Measurements from ENCODE around the gene PJA2. TPM values are rescaled to one million over a fixed set of nuclear protein-coding genes. Genes with fewer than 3 reads are reported as not detected.
A peak's percentile ranks its signal among the peaks of the same experiment; 100 is the strongest.

PJA2 gene
- total RNA-seq, 1 donor = 101 TPM

DNA sequence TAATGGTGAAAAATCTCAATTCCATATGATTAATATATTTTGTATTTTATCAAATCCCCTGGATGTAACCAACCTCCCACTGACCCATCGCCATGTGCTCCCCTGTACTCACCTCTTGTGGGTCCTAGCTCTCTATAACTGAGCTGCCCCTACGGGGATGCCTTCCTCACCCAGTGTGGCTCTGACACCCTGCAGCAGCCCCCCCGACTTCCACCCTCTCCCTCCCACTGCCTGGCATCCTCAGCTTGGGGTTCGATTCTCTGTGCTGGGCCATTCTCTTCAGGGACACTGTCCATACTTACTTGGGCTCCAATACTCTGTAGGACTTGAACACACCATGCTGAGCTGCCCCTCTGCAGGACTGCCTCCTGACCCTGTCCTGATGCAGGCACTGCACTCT lies 87.1 kb downstream of the PJA2 start:
- H3K79me2 ChIP-seq (ENCODE audit: insufficient read depth, low read length) = no peaks in the 10 kb centered on the region
- peaks cover 2% of the 10 kb centered on the region for H3K4me1 ChIP-seq (ENCODE audit: insufficient read depth, low read length)
- no peak overlapping the region for H3K4me2 ChIP-seq (ENCODE audit: insufficient read depth, low read length)
- H3K9me3 ChIP-seq (ENCODE audit: low read depth, low read length) = no peaks in the 10 kb centered on the region
- DNase-seq (ENCODE audit: insufficient read length, low spot score, missing footprints) = no peak
- no peaks in the 10 kb centered on the region for H3K27me3 ChIP-seq (ENCODE audit: insufficient read depth, low read length)
- TF ChIP-seq, protein P1, sequence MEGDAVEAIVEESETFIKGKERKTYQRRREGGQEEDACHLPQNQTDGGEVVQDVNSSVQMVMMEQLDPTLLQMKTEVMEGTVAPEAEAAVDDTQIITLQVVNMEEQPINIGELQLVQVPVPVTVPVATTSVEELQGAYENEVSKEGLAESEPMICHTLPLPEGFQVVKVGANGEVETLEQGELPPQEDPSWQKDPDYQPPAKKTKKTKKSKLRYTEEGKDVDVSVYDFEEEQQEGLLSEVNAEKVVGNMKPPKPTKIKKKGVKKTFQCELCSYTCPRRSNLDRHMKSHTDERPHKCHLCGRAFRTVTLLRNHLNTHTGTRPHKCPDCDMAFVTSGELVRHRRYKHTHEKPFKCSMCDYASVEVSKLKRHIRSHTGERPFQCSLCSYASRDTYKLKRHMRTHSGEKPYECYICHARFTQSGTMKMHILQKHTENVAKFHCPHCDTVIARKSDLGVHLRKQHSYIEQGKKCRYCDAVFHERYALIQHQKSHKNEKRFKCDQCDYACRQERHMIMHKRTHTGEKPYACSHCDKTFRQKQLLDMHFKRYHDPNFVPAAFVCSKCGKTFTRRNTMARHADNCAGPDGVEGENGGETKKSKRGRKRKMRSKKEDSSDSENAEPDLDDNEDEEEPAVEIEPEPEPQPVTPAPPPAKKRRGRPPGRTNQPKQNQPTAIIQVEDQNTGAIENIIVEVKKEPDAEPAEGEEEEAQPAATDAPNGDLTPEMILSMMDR (IDR thresholded peaks at IDR 0.05; ENCODE audit: extremely low read depth, low read depth, low read length) = no peak
- H3K36me3 ChIP-seq (ENCODE audit: insufficient read depth, low read length) = no peaks in the 10 kb centered on the region
- no peak overlapping the region for H2AFZ ChIP-seq (ENCODE audit: low read length)
- H3K4me3 ChIP-seq (ENCODE audit: insufficient read depth, low read length) = no peak overlapping the region
- H4K20me1 ChIP-seq (ENCODE audit: insufficient read depth, low read length) = no peaks in the 10 kb centered on the region
- no peak overlapping the region for H3K27ac ChIP-seq (ENCODE audit: low read depth, low read length)

DNA sequence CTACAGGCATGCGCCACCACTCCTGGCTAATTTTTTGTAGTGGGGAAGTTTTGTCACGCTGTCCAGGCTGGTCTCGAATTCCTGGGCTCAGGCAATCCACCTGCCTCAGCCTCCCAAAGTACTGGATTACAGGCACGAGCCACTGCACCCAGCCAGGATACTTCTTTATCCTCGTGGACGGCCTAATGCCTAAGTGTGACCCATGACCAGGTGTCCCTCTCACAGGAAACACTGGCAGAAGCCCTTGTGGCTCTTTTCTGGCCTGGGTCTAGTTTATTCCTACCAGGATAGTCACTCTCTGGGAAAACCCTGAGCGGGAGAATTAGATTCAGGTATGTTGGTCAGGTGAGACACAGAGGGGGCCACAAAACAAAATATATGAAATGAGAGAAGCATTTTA lies 90.4 kb downstream of the PJA2 start:
- Histone ChIP-seq H2AFZ (ENCODE audit: low read length) (no peak overlapping the region), H3K4me1 (ENCODE audit: insufficient read depth, low read length) (peaks cover 2% of the 10 kb centered on the region), H3K4me2 (ENCODE audit: insufficient read depth, low read length) (no peak overlapping the region), H3K4me3 (ENCODE audit: insufficient read depth, low read length) (no peak overlapping the region), H4K20me1 (ENCODE audit: insufficient read depth, low read length) (no peaks in the 10 kb centered on the region), H3K79me2 (ENCODE audit: insufficient read depth, low read length) (no peaks in the 10 kb centered on the region), H3K27ac (ENCODE audit: low read depth, low read length) (no peak overlapping the region), H3K27me3 (ENCODE audit: insufficient read depth, low read length) (no peaks in the 10 kb centered on the region), H3K36me3 (ENCODE audit: insufficient read depth, low read length) (no peaks in the 10 kb centered on the region), H3K9me3 (ENCODE audit: low read depth, low read length) (no peaks in the 10 kb centered on the region)
- no peak for DNase-seq (ENCODE audit: insufficient read length, low spot score, missing footprints)
- TF ChIP-seq, protein P1 (IDR thresholded peaks at IDR 0.05; ENCODE audit: extremely low read depth, low read depth, low read length) = no peak

DNA sequence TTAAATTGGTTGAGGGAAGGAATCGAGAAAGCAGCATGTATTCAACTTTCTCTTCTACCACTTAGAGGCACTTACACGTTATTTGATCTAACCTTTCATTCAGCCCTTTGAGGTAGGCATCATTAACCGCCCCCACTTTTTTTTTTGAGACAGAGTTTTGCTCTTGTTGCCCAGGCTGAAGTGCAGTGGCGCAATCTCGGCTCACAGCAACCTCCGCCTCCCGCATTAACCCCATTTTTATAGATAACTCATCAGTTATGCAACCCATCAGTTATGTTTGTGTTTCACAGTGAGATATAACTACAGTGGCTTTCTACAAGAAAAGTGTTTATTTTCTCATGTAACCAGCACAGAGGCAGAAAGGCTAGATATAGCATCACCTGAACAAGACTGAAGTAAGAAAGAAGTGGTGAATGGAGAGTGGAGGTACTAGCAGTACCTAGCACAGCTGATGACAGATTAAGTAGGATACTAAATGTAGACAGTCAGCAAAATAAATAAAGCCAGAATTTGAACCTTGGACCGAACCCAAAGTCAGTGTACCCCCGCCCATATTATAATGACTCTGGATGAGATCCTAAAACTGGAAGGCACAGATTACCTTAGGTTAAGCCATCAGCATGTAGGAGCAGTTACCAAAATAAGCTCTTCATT lies 91.2 kb downstream of the PJA2 start:
- DNase-seq (ENCODE audit: insufficient read length, low spot score, missing footprints) = no peak

DNA sequence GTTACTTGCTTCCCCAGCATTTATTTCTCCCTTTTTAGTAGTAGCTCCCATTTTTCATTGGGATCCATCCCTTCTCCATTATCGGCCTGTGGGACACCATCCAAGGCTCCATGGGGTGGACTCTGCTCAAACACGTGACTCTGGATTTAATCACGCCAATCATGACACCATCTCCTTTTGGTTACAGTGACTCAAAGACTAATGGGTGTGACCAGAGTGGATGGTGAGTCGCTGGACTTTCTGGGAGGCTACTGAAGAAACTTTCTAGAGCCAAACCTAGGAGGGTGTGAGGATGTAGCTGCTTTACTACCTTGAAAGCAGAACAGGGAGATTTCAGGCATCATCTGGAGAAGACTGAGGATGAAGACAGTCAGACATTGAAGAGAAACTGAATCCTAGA lies 93.1 kb downstream of the PJA2 start:
- peaks cover 2% of the 10 kb centered on the region for H3K4me1 ChIP-seq (ENCODE audit: insufficient read depth, low read length)
- H3K4me2 ChIP-seq (ENCODE audit: insufficient read depth, low read length) = peak overlapping the region; percentile 17
- no peak overlapping the region for H3K4me3 ChIP-seq (ENCODE audit: insufficient read depth, low read length)
- no peaks in the 10 kb centered on the region for H3K27me3 ChIP-seq (ENCODE audit: insufficient read depth, low read length)
- no peaks in the 10 kb centered on the region for H3K79me2 ChIP-seq (ENCODE audit: insufficient read depth, low read length)
- H3K36me3 ChIP-seq (ENCODE audit: insufficient read depth, low read length) = no peaks in the 10 kb centered on the region
- no peak overlapping the region for H2AFZ ChIP-seq (ENCODE audit: low read length)
- H3K9me3 ChIP-seq (ENCODE audit: low read depth, low read length) = no peaks in the 10 kb centered on the region
- TF ChIP-seq, protein P1 (IDR thresholded peaks at IDR 0.05; ENCODE audit: extremely low read depth, low read depth, low read length) = no peak
- H3K27ac ChIP-seq (ENCODE audit: low read depth, low read length) = no peak overlapping the region
- no peaks in the 10 kb centered on the region for H4K20me1 ChIP-seq (ENCODE audit: insufficient read depth, low read length)
- peak; percentile 52 for DNase-seq (ENCODE audit: insufficient read length, low spot score, missing footprints)

More for the DNA sequence above, 91.2 kb downstream of the PJA2 start:
- H3K27me3 ChIP-seq (ENCODE audit: insufficient read depth, low read length) = no peaks in the 10 kb centered on the region
- TF ChIP-seq, protein P1 (IDR thresholded peaks at IDR 0.05; ENCODE audit: extremely low read depth, low read depth, low read length) = no peak
- H3K36me3 ChIP-seq (ENCODE audit: insufficient read depth, low read length) = no peaks in the 10 kb centered on the region
- H3K4me2 ChIP-seq (ENCODE audit: insufficient read depth, low read length) = no peak overlapping the region
- no peaks in the 10 kb centered on the region for H3K9me3 ChIP-seq (ENCODE audit: low read depth, low read length)
- H3K4me3 ChIP-seq (ENCODE audit: insufficient read depth, low read length) = no peak overlapping the region
- H2AFZ ChIP-seq (ENCODE audit: low read length) = no peak overlapping the region
- no peaks in the 10 kb centered on the region for H4K20me1 ChIP-seq (ENCODE audit: insufficient read depth, low read length)
- no peaks in the 10 kb centered on the region for H3K79me2 ChIP-seq (ENCODE audit: insufficient read depth, low read length)
- peaks cover 2% of the 10 kb centered on the region for H3K4me1 ChIP-seq (ENCODE audit: insufficient read depth, low read length)
- H3K27ac ChIP-seq (ENCODE audit: low read depth, low read length) = no peak overlapping the region
